ENCODE measurements around the gene CDC42BPB.

GRCh38 chr14:103016071-103016470, 41.3 kb downstream of the CDC42BPB start:
- TF ChIP-seq CTCF (IDR thresholded peaks at IDR 0.05) (no peak), POLR2A (IDR thresholded peaks at IDR 0.05) (no peak)
